PC-9 (cell line): ENCODE data around the gene TBL1XR1.

ENCODE experiments used
- CTCF ChIP-seq: fragments of 200-600 bp; sonication (generic); conservative IDR thresholded peaks from 2 replicates; pipeline ENCODE4 v1.6.1; 2017; ENCODE audit warnings: mixed run types, antibody characterized with exemption, mild to moderate bottlenecking, moderate library complexity
- EZH2 ChIP-seq: fragments of 200-600 bp; sonication (generic); IDR thresholded peaks from 2 replicates; pipeline ENCODE4 v1.8.0; 2017; ENCODE audit warnings: antibody characterized with exemption, low read depth

- TF ChIP-seq EZH2 (no peak), CTCF (no peak)
These were observed 15.0 kb upstream of the TBL1XR1 start for GRCh38 chr3:177212278-177212610.
